MM.1S (cell line): ENCODE data around the gene ZNF829.

Experiments
- DNase-seq: peaks from one replicate; pipeline ENCODE4 v3.0.0-alpha.2; 2015
- H2AFZ ChIP-seq: fragments of 300-600 bp; sonication (generic); 2 replicates; pipeline ENCODE4 v1.6.0; 2016; ENCODE audit warnings: antibody characterized with exemption, low read length
- H3F3A ChIP-seq: fragments of 300-600 bp; sonication (generic); 2 replicates; pipeline ENCODE4 v1.6.1; 2016; ENCODE audit warnings: mild to moderate bottlenecking, antibody characterized with exemption, low read length, moderate library complexity, mixed read lengths; ENCODE audit not compliant: insufficient read depth
- H3K27ac ChIP-seq: fragments of 300-600 bp; sonication (generic); 2 replicates; pipeline ENCODE4 v1.5.1; 2016; ENCODE audit warnings: mild to moderate bottlenecking, low read length
- H3K27me3 ChIP-seq: fragments of 300-600 bp; sonication (generic); replicated peaks from 2 replicates; pipeline ENCODE4 v1.6.0; 2016; ENCODE audit warnings: low read length; ENCODE audit not compliant: insufficient read depth
- H3K36me3 ChIP-seq: fragments of 300-600 bp; sonication (generic); replicated peaks from 2 replicates; pipeline ENCODE4 v1.6.1; 2016; ENCODE audit warnings: mild to moderate bottlenecking, low read length, mixed read lengths; ENCODE audit not compliant: insufficient read depth
- H3K4me1 ChIP-seq: fragments of 300-600 bp; sonication (generic); 2 replicates; pipeline ENCODE4 v1.6.1; 2016; ENCODE audit warnings: low read length, mixed read lengths
- H3K4me2 ChIP-seq: fragments of 300-600 bp; sonication (generic); 2 replicates; pipeline ENCODE4 v1.6.0; 2016; ENCODE audit warnings: low read depth, low read length
- H3K4me3 ChIP-seq: fragments of 300-600 bp; sonication (generic); 2 replicates; pipeline ENCODE4 v1.5.1; 2016; ENCODE audit warnings: low read length, mixed read lengths
- H3K79me2 ChIP-seq: fragments of 300-600 bp; sonication (generic); 2 replicates; pipeline ENCODE4 v1.6.1; 2016; ENCODE audit warnings: mixed run types, low read length, mixed read lengths
- H3K9ac ChIP-seq: fragments of 300-600 bp; sonication (generic); 2 replicates; pipeline ENCODE4 v1.6.1; 2016; ENCODE audit warnings: low read length, mixed read lengths
- H3K9me2 ChIP-seq: fragments of 300-600 bp; sonication (generic); replicated peaks from 2 replicates; pipeline ENCODE4 v1.6.1; 2016; ENCODE audit warnings: mild to moderate bottlenecking, low read length, mixed read lengths; ENCODE audit not compliant: insufficient read depth
- H3K9me3 ChIP-seq: fragments of 300-600 bp; sonication (generic); replicated peaks from 2 replicates; pipeline ENCODE4 v1.6.1; 2016; ENCODE audit warnings: mild to moderate bottlenecking, low read length, mixed read lengths; ENCODE audit not compliant: insufficient read depth
- H4K20me1 ChIP-seq: fragments of 300-600 bp; sonication (generic); 2 replicates; pipeline ENCODE4 v1.6.1; 2016; ENCODE audit warnings: mild to moderate bottlenecking, low read length, moderate library complexity, mixed read lengths; ENCODE audit not compliant: insufficient read depth
- EZH2 ChIP-seq: fragments of 300-600 bp; sonication (generic); optimal IDR thresholded peaks from 2 replicates; pipeline ENCODE3; 2017; ENCODE audit warnings: low read depth, mild to moderate bottlenecking, antibody characterized with exemption, low read length, mixed read lengths
- EZH2phosphoT487 ChIP-seq: fragments of 300-600 bp; sonication (generic); IDR thresholded peaks from 2 replicates; pipeline ENCODE4 v1.6.1; 2018; ENCODE audit warnings: antibody characterized with exemption, low read length
- TF ChIP-seq, protein P1 (sequence below): fragments of 300-600 bp; sonication (generic); IDR thresholded peaks from 2 replicates; pipeline ENCODE4 v1.5.1; 2016; ENCODE audit warnings: antibody characterized with exemption, low read length, mixed read lengths

The ZNF829 gene

GRCh38 chr19:36847968-36848367 is 68.1 kb downstream of the ZNF829 start:
- no peak overlapping the region for H3K4me2 ChIP-seq
- H3K79me2 ChIP-seq, result no peaks in the 10 kb centered on the region
- no peak overlapping the region for H3K9ac ChIP-seq
- H3F3A ChIP-seq, result no peaks in the 10 kb centered on the region
- no peak overlapping the region for H3K4me3 ChIP-seq
- no peaks in the 10 kb centered on the region for H3K27me3 ChIP-seq
- DNase-seq, result no peak
- H2AFZ ChIP-seq, result no peak overlapping the region
- H4K20me1 ChIP-seq, result no peaks in the 10 kb centered on the region
- H3K36me3 ChIP-seq, result no peaks in the 10 kb centered on the region
- H3K9me2 ChIP-seq, result no peaks in the 10 kb centered on the region
- no peaks in the 10 kb centered on the region for H3K9me3 ChIP-seq
- H3K4me1 ChIP-seq, result no peaks in the 10 kb centered on the region
- H3K27ac ChIP-seq, result no peak overlapping the region
- TF ChIP-seq, protein P1, sequence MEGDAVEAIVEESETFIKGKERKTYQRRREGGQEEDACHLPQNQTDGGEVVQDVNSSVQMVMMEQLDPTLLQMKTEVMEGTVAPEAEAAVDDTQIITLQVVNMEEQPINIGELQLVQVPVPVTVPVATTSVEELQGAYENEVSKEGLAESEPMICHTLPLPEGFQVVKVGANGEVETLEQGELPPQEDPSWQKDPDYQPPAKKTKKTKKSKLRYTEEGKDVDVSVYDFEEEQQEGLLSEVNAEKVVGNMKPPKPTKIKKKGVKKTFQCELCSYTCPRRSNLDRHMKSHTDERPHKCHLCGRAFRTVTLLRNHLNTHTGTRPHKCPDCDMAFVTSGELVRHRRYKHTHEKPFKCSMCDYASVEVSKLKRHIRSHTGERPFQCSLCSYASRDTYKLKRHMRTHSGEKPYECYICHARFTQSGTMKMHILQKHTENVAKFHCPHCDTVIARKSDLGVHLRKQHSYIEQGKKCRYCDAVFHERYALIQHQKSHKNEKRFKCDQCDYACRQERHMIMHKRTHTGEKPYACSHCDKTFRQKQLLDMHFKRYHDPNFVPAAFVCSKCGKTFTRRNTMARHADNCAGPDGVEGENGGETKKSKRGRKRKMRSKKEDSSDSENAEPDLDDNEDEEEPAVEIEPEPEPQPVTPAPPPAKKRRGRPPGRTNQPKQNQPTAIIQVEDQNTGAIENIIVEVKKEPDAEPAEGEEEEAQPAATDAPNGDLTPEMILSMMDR, result no peak
- TF ChIP-seq EZH2 (no peak), EZH2phosphoT487 (no peak)

- no peaks in the 10 kb centered on the region for H3K9me2 ChIP-seq
- no peak overlapping the region for H3K4me2 ChIP-seq
- H3K27me3 ChIP-seq, result no peaks in the 10 kb centered on the region
- H3K79me2 ChIP-seq, result no peaks in the 10 kb centered on the region
- H3K27ac ChIP-seq, result no peak overlapping the region
- H3K9ac ChIP-seq, result no peak overlapping the region
- no peaks in the 10 kb centered on the region for H4K20me1 ChIP-seq
- H3F3A ChIP-seq, result no peaks in the 10 kb centered on the region
- no peaks in the 10 kb centered on the region for H3K9me3 ChIP-seq
- no peaks in the 10 kb centered on the region for H3K36me3 ChIP-seq
- no peak for DNase-seq
- no peak overlapping the region for H2AFZ ChIP-seq
- H3K4me3 ChIP-seq, result no peak overlapping the region
- H3K4me1 ChIP-seq, result no peaks in the 10 kb centered on the region
- TF ChIP-seq, protein P1, result no peak
- TF ChIP-seq EZH2phosphoT487, result no peak
Observed at GRCh38 chr19:36838784-36839324, 77.2 kb downstream of the ZNF829 start.
